Measurements from ENCODE around the gene ZNF827.

Gene ZNF827

DNA sequence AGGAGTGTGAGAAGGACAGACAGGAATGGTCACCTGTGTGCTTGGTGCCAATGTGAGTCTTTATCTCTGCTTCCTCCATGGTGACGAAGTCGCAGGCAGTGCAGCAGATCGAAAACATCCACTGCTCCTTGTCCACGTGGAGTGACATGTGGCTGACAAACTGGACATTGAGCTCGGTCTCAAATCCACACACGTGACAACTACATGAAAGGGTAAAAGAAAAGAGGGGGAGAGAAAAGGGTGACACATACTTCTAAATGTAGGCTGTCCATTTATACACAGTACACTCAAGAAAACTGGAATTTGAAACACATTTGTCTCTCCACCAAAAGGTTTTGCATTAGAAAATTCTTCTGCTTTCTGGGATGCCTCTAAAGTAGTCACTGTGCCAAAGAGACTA, 164.2 kb downstream of the ZNF827 start:
- TF ChIP-seq, protein P1, sequence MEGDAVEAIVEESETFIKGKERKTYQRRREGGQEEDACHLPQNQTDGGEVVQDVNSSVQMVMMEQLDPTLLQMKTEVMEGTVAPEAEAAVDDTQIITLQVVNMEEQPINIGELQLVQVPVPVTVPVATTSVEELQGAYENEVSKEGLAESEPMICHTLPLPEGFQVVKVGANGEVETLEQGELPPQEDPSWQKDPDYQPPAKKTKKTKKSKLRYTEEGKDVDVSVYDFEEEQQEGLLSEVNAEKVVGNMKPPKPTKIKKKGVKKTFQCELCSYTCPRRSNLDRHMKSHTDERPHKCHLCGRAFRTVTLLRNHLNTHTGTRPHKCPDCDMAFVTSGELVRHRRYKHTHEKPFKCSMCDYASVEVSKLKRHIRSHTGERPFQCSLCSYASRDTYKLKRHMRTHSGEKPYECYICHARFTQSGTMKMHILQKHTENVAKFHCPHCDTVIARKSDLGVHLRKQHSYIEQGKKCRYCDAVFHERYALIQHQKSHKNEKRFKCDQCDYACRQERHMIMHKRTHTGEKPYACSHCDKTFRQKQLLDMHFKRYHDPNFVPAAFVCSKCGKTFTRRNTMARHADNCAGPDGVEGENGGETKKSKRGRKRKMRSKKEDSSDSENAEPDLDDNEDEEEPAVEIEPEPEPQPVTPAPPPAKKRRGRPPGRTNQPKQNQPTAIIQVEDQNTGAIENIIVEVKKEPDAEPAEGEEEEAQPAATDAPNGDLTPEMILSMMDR (IDR thresholded peaks at IDR 0.05; ENCODE audit: low read depth, low read length), result no peak
- no peak for DNase-seq (ENCODE audit: extremely low read depth, low read depth)

DNA sequence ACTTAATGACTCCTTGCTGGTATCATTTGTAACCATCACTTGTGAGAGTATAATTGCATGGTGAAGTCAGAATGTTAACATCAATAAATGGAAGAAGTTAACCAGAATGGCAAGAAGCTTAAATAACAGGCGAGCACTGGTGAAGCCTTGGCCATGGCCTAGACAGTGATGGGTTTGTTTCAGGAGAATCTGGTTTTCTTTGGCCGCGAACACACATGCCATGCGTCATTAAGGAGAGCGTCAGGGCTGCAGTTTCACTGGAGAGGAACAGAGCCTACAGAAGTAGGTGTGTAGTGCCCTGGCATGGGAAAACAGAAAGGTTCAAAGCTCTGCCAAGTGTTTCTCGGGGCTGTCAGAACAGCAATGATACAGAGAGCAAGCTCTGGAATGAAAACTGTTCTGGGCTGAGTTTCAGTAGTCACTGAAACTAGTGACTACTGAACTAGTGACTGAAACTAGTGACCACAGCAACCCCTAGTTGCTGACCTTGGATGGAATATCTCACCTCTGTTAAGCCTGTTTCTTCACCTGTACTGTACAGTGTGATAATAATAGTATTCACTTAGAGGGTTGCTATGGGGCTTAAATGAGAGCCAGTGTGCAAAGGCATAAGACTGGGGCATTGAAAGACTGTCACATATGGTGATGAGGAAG, 164.9 kb downstream of the ZNF827 start:
- no peak for DNase-seq (ENCODE audit: extremely low read depth, low read depth)

DNA sequence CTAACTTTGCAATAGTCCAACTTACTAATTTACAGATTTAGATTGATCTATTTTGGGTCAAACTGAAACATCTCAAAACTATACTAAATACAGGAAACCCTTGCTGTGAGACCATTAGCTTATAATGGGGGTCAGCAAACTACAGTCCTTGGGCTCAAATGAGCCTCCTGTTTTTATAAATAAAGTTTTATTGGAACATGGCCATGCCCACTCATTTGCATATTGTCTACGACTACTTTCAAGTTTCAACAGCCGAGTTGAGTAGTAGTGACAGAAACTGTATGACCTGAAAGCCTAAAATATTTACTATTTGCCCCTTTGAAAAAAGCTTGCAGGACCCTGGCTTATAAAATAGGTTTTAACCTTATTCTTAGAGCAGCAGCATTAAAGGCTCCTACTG, 166.3 kb downstream of the ZNF827 start:
- no peak for DNase-seq (ENCODE audit: extremely low read depth, low read depth)
- TF ChIP-seq, protein P1 (IDR thresholded peaks at IDR 0.05; ENCODE audit: low read depth, low read length), result no peak

More for the DNA sequence above, 164.9 kb downstream of the ZNF827 start:
- TF ChIP-seq, protein P1 (IDR thresholded peaks at IDR 0.05; ENCODE audit: low read depth, low read length), result no peak

DNA sequence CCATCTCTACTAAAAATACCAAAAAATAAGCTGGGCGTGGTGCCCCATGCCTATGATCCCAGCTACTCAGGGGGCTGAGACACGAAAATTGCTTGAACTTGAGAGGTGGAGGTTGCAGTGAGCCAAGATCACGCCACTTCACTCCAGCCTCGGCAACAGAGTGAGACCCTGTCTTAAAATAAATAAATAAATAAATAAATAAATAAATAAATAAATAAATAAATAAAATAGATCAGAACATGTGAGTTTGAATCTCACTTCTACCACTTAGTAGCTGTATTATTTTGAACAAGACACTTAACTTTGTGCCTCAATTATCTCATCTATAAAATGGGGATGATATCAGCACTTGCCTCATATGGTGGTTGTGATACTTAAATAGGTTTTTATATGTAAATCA, 168.5 kb downstream of the ZNF827 start:
- TF ChIP-seq, protein P1 (IDR thresholded peaks at IDR 0.05; ENCODE audit: low read depth, low read length), result no peak
- no peak for DNase-seq (ENCODE audit: extremely low read depth, low read depth)

DNA sequence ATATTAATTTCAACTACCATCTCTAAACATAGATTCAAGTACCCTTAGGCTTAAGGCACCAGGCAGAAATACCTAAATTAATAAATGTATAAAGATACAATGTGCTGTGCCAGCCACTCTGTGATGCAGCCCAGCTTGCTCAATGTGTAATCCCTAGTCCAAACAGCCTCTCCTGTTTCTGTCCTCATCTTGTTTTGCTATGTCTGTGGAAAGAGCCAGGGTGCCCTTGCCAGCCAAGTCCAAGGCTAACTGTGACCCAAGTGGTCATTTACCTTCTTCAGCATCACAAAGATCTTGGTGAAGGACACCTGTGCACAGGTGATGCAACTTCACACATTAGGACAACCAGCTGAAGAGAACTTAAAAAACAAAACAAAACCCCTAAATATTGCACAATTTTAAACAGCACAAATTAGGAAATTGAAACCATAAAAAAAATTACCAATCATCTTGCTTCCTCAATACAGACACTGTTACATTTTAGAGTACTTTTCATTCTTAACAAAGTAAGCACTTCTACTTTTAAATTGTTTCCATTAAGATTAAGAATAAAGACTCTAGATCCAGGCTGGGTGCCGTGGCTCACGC, 169.1 kb downstream of the ZNF827 start:
- TF ChIP-seq, protein P1 (IDR thresholded peaks at IDR 0.05; ENCODE audit: low read depth, low read length), result no peak
- DNase-seq (ENCODE audit: extremely low read depth, low read depth), result no peak

DNA sequence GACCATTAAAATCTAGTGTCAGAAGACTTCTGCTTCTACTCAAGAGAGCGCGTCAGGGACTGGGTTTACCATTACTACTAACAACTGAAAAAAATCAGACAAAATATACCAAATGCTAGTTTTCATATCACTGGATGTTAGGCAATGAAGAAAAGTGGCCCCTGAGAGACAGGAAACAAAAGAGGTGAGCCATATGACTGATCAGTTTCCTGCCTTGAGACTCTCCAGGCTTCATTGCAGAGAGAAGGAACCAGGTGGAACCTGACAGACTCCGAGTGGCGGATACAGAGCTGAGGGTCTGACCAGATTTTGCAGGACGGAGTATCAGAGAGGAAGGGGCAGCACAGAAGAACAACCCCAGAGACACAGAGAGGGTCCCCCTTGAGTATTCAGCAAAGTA, 172.3 kb downstream of the ZNF827 start:
- TF ChIP-seq, protein P1 (IDR thresholded peaks at IDR 0.05; ENCODE audit: low read depth, low read length), result no peak

DNA sequence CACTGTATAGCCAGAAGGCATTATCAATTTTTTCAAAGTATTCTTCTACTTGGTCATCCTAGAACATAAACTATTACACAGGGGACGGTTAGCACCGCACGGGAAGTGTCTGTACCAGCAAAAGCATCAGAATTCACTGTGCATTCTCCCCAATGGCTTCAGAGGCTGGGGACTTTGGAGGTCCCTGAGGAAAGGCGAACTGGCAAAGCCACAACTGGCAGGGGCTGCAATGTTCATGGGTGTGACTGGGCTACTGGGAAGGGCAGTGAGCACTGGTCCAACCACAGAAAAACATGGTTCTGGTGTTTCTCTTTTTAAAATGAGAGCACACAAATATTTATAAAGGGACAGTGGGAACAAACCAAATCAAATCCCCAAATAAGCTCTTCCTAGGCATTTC, 175.2 kb downstream of the ZNF827 start:
- DNase-seq (ENCODE audit: extremely low read depth, low read depth), result no peak
- TF ChIP-seq, protein P1 (IDR thresholded peaks at IDR 0.05; ENCODE audit: low read depth, low read length), result no peak

More for the DNA sequence above, 172.3 kb downstream of the ZNF827 start:
- DNase-seq (ENCODE audit: extremely low read depth, low read depth), result no peak
